Activated CD4-positive, alpha-beta memory T cell treated with anti-CD3 and anti-CD28 coated beads for 36 hours (primary cell): Measurements from ENCODE around the gene MEAK7. TPM values are rescaled to one million over a fixed set of nuclear protein-coding genes. Genes with fewer than 3 reads are reported as not detected.

Experiments used
- CTCF ChIA-PET: fragments of 350-600 bp; sonication (Branson Sonifier 250); formaldehyde crosslinking; loops from one replicate; lab custom pipeline; 2021; ENCODE audit warnings: antibody characterized with exemption, inconsistent platforms; lab: Charles Lee
- POLR2A ChIA-PET: fragments of 350-600 bp; sonication (Branson Sonifier 250); formaldehyde crosslinking; loops from one replicate; lab custom pipeline; 2021; ENCODE audit warnings: antibody characterized with exemption; lab: Charles Lee
- DNase-seq: peaks from one replicate; pipeline ENCODE4 v3.0.0-alpha.2; 2020
- H3K27ac Mint-ChIP-seq: one replicate; pipeline ENCODE4 v1.8.0; 2021; ENCODE audit warnings: mixed read lengths
- H3K27me3 Mint-ChIP-seq: one replicate; pipeline ENCODE4 v1.8.0; 2021; ENCODE audit warnings: mixed read lengths
- H3K36me3 Mint-ChIP-seq: one replicate; pipeline ENCODE4 v1.8.0; 2021; ENCODE audit warnings: mixed read lengths
- H3K4me1 Mint-ChIP-seq: one replicate; pipeline ENCODE4 v1.8.0; 2021; ENCODE audit warnings: low read depth, mixed read lengths
- H3K4me3 Mint-ChIP-seq: one replicate; pipeline ENCODE4 v1.8.0; 2021; ENCODE audit warnings: mild to moderate bottlenecking, mixed read lengths
- H3K9me3 Mint-ChIP-seq: one replicate; pipeline ENCODE4 v1.8.0; 2021; ENCODE audit warnings: mixed read lengths
- intact Hi-C: fragments of 100-400 bp; cut with micrococcal nuclease; formaldehyde crosslinking; loops from one replicate; pipeline ENCODE4 v1.15.1; 2023
- total RNA-seq, 2 experiments: library from RNA; stranded (reverse); gene quantifications; one replicate each; pipeline ENCODE4 v1.2.3, GENCODE V29; 2021

Gene MEAK7
- total RNA-seq, 2 experiments from 2014 or later = 12.9 to 13.6 TPM

GRCh38 chr16:84460406-84461028 is 43.9 kb downstream of the MEAK7 start:
- intact Hi-C loops = no loop called here
- ChIA-PET CTCF (no interaction called here), POLR2A (no interaction called here)
- Mint-ChIP-seq H3K4me3 (no peak overlapping the region), H3K9me3 (no peaks in the 10 kb centered on the region), H3K27me3 (no peaks in the 10 kb centered on the region), H3K27ac (no peak overlapping the region), H3K4me1 (no peaks in the 10 kb centered on the region), H3K36me3 (no peaks in the 10 kb centered on the region)
- no peak for DNase-seq

DNA sequence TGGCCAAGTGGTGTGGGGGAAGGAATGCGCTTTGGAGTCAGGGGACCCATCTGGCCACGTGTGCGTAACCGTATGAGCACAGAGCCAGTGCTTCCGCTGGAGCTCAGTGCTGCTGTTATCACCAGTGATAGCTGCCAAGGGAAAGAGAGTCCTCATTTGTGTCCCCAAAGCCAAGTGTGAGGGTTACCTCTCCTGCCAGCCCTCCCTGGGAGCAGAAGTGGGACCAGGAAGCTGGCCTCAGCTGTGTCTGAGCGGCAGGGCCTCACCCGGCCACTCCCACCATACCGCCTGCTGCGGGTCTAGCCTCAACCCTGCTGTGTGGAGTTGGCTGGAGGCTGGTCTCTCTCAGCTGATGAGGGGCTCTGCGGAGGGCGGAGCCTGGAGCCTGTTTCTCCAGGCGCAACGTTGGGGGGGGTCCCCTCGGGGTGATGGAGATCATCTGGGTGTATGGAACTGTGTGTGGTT is 44.5 kb downstream of the MEAK7 start:
- no peak overlapping the region for H3K4me3 Mint-ChIP-seq
- ChIA-PET CTCF (no interaction called here), POLR2A (no interaction called here)
- H3K36me3 Mint-ChIP-seq = no peaks in the 10 kb centered on the region
- no peak overlapping the region for H3K27ac Mint-ChIP-seq
- intact Hi-C loops = no loop called here
- no peak for DNase-seq
- H3K9me3 Mint-ChIP-seq = no peaks in the 10 kb centered on the region
- no peaks in the 10 kb centered on the region for H3K4me1 Mint-ChIP-seq
- H3K27me3 Mint-ChIP-seq = no peaks in the 10 kb centered on the region

- no peak overlapping the region for H3K4me3 Mint-ChIP-seq
- no peaks in the 10 kb centered on the region for H3K9me3 Mint-ChIP-seq
- H3K27me3 Mint-ChIP-seq = no peaks in the 10 kb centered on the region
- ChIA-PET CTCF (no interaction called here), POLR2A (no interaction called here)
- no peaks in the 10 kb centered on the region for H3K4me1 Mint-ChIP-seq
- DNase-seq = no peak
- no peaks in the 10 kb centered on the region for H3K36me3 Mint-ChIP-seq
- no peak overlapping the region for H3K27ac Mint-ChIP-seq
- intact Hi-C loops = no loop called here
Measured at GRCh38 chr16:84459533-84459894, 44.9 kb downstream of the MEAK7 start.

DNA sequence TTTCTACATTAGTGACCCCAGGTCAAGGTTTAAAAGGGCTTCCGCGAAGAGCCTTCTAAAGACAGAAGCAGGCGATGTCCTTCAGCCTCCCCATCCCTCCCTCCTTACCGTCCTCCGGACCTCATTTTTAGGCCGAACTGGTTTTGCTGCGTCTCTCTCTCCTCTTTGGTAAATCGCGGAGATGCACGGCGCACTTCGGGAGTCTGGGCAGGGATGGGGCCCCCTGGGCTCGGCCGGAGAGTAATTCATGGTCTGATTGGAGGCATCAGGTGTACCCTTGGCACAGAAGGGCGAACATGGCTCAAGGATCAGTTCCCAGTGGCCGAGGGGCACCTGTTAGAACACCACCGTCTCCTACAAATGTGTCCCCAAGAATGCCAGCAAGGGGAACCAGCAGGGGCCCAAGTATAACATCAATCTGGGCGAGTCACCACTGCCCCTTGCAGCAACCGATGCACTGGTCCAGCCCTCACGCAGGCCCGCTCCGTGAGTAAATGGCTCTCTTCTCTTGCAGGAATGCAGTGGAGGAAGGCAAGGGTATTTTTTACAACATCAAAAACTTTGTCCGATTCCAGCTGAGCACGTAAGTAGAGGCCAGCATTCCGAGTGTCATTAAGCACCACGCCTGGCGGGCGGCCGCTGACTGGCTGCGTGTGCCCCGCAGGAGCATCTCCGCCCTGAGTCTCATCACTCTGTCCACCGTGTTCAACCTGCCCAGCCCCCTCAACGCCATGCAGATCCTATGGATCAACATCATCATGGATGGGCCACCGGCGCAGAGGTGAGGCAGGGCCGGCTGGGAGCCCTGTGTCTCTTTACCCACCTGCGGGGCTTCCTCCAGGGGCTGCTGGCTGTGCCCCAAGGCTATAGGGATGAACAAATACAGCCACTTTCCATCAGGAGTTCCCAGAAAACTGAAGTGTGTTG is 45.6 kb downstream of the MEAK7 start:
- H3K27ac Mint-ChIP-seq = no peak overlapping the region
- ChIA-PET POLR2A (no interaction called here), CTCF (no interaction called here)
- DNase-seq = no peak
- no peaks in the 10 kb centered on the region for H3K4me1 Mint-ChIP-seq
- H3K36me3 Mint-ChIP-seq = no peaks in the 10 kb centered on the region
- no peaks in the 10 kb centered on the region for H3K9me3 Mint-ChIP-seq
- H3K4me3 Mint-ChIP-seq = no peak overlapping the region
- H3K27me3 Mint-ChIP-seq = no peaks in the 10 kb centered on the region
- intact Hi-C loops = no loop called here

- no peaks in the 10 kb centered on the region for H3K4me1 Mint-ChIP-seq
- peaks cover 2% of the 10 kb centered on the region for H3K27me3 Mint-ChIP-seq
- DNase-seq = no peak
- ChIA-PET CTCF (no interaction called here), POLR2A (no interaction called here)
- no peaks in the 10 kb centered on the region for H3K36me3 Mint-ChIP-seq
- intact Hi-C loops = no loop called here
- H3K4me3 Mint-ChIP-seq = no peak overlapping the region
- H3K9me3 Mint-ChIP-seq = no peaks in the 10 kb centered on the region
- H3K27ac Mint-ChIP-seq = no peak overlapping the region
Measured at GRCh38 chr16:84455031-84455430, 49.4 kb downstream of the MEAK7 start.

Other genes starting within 250 kb of the MEAK7 start
- gene WFDC1, start 209.8 kb downstream of the MEAK7 start, total RNA-seq = not detected
- not detected for gene ATP2C2, start 136.1 kb downstream of the MEAK7 start, total RNA-seq
- gene COTL1, start 113.4 kb upstream of the MEAK7 start, total RNA-seq = 100 to 1,000 TPM; 358 to 364 TPM
- 10 to 100 TPM; 56.1 to 56.8 TPM for gene KLHL36, start 143.9 kb upstream of the MEAK7 start, total RNA-seq
- 100 to 1,000 TPM; 105 to 108 TPM for gene USP10, start 195.3 kb upstream of the MEAK7 start, total RNA-seq